Transverse colon (tissue), 3 donors: ENCODE measurements around the gene HMG20B.

Source experiments
- CTCF ChIP-seq, 5 experiments: fragments of 200-600 bp in 3 of 5; fragments of 450-650 bp in 2 of 5; sonication (generic) in 3 of 5; IDR thresholded peaks; 1 replicate in 2 of 5; 2 replicates in 3 of 5; pipeline ENCODE4 v1.5.1; 2016 to 2017; ENCODE audit warnings: antibody characterized with exemption in 5 of 5, inconsistent platforms in 3 of 5, mild to moderate bottlenecking in 2 of 5, moderate library complexity in 1 of 5
- POLR2A ChIP-seq: fragments of 450-650 bp; IDR thresholded peaks from one replicate; pipeline ENCODE4 v1.6.1; 2016; ENCODE audit warnings: antibody characterized with exemption, mild to moderate bottlenecking, moderate library complexity

- no peak for TF ChIP-seq POLR2A
- TF ChIP-seq CTCF (IDR thresholded peaks at IDR 0.05): no peak
Measured at GRCh38 chr19:3619631-3620012, 46.9 kb downstream of the HMG20B start.
